HG03439 (cell line): ENCODE measurements around the gene LRRC2.

Experiments used
- ATAC-seq: cut with Tn5 transposase; IDR thresholded peaks from one replicate; pipeline ENCODE4 v1.9.1; 2021; ENCODE audit warnings: mild to moderate bottlenecking, moderate library complexity; ENCODE audit not compliant: unreplicated experiment

Gene LRRC2

DNA sequence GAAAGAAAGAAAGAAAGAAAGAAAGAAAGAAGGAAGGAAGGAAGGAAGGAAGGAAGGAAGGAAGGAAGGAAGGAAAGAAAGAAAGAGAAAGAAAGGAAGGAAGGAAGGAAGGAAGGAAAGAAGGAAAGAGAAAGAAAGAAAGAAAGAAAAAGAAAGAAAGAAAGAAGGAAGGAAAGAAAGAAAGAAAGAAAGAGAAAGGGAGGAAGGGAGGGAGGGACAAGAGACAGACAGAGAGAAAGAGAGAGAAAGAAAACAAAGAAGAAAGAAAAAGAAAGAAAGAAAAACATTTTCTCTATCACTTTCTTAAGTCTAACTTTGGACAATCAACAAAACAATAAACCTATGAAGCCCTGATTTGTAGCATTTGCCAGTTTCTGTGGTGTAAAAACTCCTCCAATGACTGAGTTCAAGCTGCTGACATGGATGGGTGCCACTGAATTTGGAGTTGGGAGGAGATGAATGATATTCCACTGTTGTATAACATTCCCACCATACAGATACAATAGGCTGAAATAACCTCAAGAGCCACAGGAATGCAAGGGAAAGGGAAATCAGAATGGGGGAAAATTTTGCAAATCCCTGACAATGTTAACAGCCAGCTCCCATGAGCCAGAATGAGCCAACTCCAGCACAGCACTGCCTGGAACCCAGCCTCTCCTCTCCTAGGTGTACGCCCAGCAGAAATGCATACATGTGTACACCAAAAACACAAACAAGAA lies 83.3 kb downstream of the LRRC2 start:
- no peak for ATAC-seq

DNA sequence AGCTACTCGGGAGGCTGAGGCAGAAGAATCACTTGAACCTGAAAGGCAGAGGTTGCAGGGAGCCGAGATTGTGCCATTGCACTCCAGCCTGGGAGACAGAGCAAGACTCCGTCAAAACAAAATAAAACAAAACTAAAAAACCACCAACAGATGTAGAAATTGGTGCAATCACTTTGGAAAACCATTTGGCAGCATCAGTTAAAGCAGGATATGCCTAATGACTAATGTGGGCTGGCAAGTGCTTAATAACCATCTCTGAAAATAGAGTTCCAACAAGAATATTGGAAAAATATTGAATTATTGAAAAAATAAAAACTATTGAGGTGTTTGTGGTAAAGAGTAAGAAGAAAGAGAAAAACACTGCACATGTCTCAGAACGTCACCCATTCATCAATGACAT lies 84.5 kb downstream of the LRRC2 start:
- ATAC-seq, result no peak

DNA sequence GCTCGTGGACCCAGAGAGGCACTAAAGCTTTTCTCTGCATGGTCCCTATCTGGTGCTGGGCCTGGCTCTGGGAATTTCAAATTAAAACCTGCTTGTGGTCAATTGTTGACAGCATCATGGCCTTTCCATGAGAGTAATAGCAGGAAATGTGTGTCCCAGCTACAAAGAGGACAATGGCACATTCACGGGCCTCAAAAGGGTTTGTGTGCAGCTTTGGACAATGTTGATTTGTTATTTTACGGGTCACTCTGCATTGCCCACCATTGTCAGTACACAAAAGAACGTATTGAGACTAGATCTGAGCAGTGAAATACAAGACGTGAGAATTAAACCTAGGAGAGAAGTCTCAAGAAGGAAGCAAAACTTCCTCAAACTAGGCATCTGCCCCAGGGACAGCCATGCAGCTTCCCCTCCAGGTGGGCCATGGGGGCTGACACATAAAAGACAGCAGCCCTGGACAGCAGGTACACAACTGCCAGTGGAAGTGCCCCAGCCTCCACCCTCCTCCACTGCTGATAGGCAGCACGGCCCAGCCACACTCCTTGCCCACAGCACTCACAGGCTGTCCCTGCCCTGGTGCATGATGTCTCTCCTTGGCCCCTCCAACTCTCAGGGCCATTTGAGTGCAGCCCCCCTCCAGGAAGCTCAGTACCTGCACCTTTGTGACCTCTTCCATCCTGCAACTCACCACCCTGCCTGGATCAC lies 85.5 kb downstream of the LRRC2 start:
- no peak for ATAC-seq

DNA sequence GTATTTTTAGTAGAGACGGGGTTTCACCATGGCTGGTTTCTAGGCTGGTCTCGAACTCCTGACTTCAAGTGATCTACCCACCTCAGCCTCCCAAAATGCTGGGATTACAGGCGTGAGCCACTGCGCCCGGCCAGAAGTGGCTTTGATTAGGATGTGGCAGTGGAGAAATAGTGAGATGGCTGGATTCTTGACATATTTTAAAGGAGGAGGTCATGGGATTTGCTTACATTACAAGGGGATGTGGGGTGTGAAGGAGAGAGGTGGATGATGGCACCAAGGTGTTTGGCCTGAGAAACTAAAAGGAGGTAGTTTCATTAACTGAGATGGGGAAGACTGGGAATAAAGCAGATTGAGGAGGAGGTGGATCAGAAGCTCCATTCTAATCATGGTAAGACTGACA lies 86.4 kb downstream of the LRRC2 start:
- no peak for ATAC-seq

DNA sequence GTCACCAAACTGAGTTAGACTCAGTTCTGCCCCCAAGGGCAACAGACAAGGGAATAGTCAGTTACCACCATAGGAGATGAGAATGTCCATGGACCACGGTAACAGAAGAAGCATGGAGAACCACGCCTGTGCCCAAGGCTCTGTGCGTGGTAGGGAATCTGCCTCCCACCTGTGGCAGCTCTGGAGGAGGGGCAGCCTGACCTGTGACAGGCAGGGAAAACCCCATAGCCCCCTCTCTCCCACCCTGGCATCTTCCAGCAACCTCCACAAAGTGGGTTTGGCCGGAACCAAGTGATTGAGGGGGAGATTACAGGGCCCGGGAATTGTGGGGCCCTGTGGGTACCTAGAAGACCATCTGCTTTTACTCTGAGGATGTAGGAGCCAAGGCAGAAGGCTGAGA lies 87.1 kb downstream of the LRRC2 start:
- no peak for ATAC-seq

DNA sequence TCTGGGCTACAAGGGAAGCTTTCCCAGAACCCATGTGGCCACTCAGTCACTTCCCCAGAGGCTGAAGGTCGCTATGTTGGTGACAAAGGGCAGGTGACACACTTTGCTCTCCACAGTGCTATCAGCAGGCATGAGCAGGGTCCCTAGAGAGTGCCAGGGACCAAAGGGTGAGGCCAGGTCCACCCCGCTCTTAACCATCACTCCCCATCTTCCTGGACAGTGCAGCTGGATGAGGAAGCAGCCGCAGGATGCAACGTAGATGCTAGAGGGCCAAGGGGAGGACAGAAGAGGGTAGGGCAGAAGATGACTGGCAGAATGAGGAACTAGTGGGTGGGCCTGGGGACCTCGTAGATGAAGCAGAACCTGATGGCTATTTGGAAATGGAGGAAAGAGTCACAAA lies 87.8 kb downstream of the LRRC2 start:
- no peak for ATAC-seq

DNA sequence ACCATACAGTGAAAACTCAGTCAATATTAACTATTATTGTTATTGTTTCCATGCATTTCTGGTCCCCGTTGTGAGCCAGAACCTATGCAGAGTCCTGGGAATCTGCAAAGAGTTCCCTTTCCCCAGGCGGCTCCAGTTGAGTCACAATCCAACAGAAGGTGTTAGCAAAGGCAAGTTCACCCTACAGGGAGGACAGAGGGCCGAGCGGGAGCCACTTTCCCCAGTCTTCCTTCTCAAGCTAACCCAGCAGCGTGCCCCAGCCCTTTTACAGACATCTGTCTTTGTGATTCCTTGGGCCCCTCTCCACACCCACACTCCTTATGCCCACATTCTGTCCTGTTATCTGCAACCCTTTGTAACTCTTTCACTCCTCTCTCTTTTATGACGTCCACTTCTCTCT lies 88.3 kb downstream of the LRRC2 start:
- ATAC-seq, result no peak

DNA sequence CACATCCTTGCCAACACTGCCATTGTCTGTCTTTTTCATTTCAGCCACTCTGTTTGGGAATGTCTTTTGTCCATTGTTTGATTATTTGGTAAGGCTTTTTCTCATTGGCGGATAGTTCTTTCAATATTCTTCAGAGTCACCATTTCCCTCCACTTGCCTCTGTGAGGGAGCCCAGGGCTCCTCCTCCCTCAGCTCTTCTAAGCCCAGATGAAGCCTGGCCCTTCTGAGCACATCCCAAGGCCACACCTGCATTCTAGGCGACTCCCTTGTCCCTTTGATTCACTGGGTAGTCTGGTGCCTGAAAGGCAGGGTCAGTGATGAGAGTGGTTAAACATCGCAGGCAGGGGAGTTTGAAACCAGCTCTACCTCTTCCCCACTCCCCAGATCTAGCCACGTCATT lies 89.0 kb downstream of the LRRC2 start:
- ATAC-seq, result no peak

DNA sequence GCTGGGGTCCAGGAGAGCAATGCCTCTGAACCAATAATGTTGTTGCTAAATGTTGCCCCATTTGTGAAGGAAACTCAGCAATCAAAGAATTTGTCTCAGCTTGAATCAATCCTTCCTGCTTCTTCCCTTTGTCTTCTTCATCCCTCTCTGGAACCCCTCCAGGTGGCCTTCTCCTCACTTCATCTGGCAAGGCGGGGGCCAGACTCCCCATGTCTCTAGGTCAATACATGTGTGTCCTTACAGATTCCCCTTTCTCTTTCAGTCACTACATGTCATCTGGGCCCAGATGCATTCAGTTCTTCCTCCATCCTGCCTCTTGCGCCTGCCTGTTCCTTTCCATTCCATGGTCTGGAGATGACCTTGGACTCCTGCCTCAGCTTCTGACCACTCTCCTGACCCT lies 93.4 kb downstream of the LRRC2 start:
- no peak for ATAC-seq

DNA sequence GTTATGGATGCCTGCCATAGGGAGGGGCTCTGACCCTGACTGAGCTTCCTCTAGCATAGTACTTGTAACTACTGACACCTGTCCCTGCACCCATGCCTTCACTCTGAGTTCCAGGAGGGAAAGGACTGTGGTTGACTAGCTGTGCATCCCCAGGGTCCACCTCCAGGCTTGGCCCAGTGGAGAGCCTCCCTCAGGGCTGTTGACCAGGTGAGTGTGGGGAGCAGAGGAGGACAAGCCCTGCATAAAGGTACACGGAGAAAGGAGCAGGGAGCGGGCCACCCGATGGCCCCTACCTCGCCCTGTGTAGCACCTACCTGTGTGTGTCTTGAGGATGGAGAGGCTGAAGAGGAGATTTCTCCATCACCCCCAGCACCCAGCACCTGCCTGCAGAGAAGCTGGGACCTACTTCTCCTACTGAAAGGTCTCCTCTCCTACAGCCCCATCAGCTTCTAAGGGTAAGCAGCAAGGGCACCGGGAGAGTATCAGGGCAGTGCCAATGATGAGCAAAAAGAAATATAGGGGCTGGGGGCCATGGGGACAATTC lies 94.7 kb downstream of the LRRC2 start:
- ATAC-seq, result no peak

DNA sequence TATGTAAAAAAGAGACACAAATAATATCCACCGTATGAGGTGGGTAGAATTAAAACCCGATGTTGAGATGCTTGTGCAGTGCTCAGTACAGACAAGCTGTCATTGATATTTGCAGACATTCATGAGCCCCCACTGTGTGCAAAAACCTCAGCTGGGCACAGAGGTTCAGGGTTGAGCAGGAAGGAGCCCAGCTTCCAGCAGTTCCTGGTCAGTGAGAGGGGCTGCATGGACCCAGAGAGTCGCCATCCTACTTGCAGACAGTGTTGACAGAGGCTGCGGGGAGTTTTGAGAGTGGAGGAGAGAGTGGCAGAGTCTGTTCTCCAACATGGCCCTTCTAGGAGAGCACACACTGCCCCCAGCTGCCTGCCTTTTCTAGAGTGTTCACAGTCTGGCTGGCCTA lies 95.3 kb downstream of the LRRC2 start:
- no peak for ATAC-seq

DNA sequence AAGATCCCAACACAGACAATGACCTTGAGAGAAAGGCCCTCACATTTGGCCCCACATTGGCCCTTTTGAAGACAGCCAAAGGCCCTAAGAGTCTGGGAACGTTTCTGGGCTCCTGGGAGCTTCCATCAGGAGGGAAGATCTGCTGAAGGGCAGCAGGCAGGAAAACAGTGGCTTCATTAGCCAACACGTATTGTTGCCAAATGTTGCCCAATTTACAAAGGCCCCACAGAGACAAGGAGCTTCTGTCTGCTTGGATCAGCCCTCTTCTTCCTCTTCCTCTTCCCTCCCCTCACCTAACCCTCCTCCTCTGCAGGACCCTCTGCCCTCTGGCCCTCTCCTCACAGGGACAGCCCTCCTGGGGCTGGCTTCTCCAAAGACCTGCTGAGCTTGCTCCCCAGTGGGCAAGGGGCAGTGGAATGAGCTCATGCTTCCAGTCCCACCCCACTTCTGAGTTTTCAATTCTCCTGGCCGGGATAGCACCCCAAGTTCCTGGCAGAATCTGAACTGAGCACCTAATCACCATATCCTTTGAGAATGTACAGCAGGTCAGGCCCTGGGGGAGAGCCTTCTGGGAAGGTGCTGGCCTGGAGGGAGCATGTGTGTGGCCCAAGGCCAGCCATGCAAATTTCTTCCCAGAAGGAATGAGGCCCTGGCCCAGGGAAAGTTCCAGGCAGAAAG lies 96.3 kb downstream of the LRRC2 start:
- no peak for ATAC-seq

DNA sequence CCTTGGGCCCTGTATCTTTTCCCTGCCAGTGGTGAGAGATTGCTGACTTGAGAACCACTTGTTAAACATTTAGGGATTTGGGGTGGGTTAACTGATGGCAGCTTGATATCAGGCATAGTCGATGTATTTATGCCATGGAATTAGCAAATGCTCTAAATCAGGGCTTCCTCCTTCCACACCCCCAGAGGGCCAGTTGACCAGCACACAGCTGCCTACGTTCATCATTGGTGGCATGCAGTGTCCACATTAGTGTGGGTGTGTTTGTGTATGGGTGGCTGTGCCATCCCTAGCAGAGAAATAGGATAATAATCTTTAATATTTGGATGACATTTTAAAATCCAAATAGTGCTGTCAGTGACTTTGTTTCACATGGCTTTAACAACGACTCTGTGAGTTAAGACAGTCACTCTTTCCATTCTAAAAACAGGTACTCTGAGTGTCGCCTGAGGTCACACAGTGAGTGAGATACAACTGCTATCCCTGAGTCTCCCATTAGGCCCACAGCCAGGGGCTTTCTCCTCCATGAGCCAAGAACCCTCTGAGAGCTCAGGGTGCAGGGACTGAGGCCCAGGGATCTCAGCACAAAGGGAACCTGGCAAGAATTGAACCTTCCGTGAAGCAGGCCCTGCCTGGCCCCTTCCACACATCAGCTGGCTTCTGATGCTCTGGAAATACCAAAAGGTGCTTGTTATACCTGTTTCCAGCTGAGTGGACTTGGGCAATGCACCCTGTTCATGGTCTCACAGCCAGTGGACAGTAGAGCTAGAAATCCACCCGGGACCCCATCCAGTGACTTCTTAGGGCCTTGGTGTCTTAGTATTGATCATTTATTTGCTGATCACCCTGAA lies 97.1 kb downstream of the LRRC2 start:
- no peak for ATAC-seq

DNA sequence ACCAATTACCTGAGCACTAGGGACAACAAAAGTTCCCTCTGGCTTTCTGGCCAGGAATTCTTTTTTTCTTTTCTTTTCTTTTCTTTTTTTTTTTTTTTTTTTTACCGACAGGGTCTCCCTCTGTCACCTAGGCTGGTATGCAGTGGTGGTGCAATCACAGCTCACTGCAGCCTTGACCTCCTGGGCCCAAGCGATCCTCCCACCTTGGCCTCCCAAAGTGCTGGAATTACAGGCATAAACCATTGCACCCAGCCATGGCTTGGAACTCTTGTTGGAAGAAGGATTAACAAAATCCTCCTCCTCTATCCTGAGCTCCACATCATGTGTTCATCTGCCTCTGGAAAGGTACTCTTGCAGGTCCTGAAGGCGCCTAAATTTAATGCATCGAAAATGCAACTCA lies 98.5 kb downstream of the LRRC2 start:
- no peak for ATAC-seq

DNA sequence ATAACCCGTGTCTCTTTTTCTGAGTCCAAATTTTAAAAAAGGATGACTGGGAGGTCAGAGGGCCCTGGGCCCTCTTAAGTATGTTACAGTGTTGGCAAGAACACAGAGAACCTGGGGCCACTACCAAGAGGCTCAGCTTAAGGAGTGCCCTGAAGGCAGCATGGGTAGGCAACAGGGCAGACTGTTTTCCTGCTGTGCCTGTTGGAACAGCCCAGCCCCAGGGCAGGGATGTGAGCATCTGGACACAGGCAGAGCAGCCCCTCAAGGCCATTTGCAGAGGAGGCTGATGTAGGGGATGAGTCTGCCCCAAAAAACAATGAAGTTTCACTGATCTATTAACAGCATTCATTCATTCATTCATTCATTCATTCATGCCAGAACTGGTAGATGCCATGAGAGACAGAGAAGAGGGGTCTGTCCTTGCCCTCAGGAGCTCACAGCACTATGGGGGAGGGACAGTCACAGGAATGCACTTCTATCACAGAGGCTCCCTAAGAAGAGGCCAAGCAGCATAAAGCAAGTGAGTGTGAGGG lies 99.2 kb downstream of the LRRC2 start:
- ATAC-seq, result no peak

DNA sequence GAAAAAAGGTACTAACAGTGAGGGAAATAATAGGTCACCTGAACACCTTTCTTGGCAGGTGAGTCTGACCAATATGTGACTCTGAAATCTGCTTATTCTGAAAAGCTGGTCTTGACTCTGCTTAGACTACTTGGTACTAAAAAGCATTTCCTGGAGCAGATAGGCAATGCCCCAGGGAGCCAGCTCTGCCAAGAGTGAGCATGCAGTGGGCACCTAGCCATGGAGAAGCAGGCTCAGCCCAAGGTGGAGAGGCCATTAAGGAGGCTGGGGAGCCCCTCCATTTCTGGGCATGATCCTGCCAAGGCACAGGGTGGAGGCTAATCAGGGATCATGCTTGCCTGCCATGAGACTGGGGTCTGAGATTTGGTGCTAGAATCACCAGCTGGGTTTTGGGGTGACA lies 99.8 kb downstream of the LRRC2 start:
- ATAC-seq, result no peak
